ENCODE data around the gene PPARA. TPM values are rescaled to one million over a fixed set of nuclear protein-coding genes. Genes with fewer than 3 reads are reported as not detected.
"Not testable (repeated sequence)": the region's sequence is repeated elsewhere in the genome, so short reads cannot be mapped to it uniquely, and the experiment has no call there.

The PPARA gene
- total RNA-seq, 4 donors from 2014 or later, result 26.9 to 41.9 (median 37.4) TPM

DNA sequence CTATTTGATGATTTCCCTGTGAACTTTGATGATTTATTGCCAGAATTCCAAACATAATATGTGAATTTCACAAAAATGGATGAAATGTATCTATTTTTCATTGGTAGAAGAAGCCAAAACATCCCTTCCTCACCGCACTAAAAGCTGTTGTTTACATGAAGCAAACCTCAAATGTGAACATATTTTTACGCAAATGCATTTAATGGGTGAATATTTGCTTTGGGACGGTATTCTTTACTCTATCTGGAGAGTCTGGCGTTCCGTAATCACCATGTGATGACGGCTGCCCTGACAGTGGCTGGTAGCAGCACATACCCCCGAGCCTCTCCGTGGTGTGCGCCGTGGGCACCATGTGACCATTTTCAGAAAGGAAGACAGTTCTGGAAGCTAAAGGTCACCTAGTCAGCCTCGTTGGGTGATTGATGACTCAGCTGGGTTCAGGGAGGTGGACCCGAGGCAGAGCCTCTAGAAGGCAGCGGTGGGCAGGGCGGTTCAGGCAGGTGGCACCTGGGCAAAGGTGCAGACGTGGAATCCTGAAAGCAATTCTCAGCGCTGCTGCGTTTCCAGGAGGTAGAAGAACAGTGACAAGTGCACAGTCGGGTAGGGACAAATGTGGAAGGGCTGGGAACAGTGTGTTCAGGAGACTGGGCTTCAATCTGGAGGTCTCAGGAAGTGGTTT lies 45.3 kb downstream of the PPARA start:
- peaks cover 3 to 5% of the 10 kb centered on the region in 2 donors for H3K4me1 ChIP-seq
- H3K27ac ChIP-seq, result no peak overlapping the region
- TF ChIP-seq, protein P1, sequence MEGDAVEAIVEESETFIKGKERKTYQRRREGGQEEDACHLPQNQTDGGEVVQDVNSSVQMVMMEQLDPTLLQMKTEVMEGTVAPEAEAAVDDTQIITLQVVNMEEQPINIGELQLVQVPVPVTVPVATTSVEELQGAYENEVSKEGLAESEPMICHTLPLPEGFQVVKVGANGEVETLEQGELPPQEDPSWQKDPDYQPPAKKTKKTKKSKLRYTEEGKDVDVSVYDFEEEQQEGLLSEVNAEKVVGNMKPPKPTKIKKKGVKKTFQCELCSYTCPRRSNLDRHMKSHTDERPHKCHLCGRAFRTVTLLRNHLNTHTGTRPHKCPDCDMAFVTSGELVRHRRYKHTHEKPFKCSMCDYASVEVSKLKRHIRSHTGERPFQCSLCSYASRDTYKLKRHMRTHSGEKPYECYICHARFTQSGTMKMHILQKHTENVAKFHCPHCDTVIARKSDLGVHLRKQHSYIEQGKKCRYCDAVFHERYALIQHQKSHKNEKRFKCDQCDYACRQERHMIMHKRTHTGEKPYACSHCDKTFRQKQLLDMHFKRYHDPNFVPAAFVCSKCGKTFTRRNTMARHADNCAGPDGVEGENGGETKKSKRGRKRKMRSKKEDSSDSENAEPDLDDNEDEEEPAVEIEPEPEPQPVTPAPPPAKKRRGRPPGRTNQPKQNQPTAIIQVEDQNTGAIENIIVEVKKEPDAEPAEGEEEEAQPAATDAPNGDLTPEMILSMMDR (IDR thresholded peaks at IDR 0.05), result no peak
- TF ChIP-seq POLR2A (IDR thresholded peaks at IDR 0.05), result no peak
- intact Hi-C loops (cut with DNase I), result no loop called here
- WGBS, 2 donors, result 89 to 93% methylated on average over 18 of the region's 18 CpGs
- H3K27me3 ChIP-seq, result no peaks in the 10 kb centered on the region
- H3K4me3 ChIP-seq (replicated peaks in 1 of 3), result no peak overlapping the region
- peaks cover 0 to 10% of the 10 kb centered on the region in 2 donors for H3K36me3 ChIP-seq
- H3K9me3 ChIP-seq, result no peaks in the 10 kb centered on the region
- no peak for DNase-seq

- intact Hi-C loops (cut with DNase I), result no loop called here
- Histone ChIP-seq H3K9me3 (no peaks in the 10 kb centered on the region), H3K27me3 (no peaks in the 10 kb centered on the region), H3K27ac (no peak overlapping the region), H3K36me3 (peaks cover 0 to 10% of the 10 kb centered on the region in 2 donors), H3K4me3 (replicated peaks in 1 of 3) (no peak overlapping the region), H3K4me1 (peaks cover 4 to 5% of the 10 kb centered on the region in 2 donors)
- TF ChIP-seq, protein P1 (IDR thresholded peaks at IDR 0.05), result no peak
- no peak for TF ChIP-seq POLR2A (IDR thresholded peaks at IDR 0.05)
- 89 to 93% methylated on average over 8 of the region's 8 CpGs for WGBS, 2 donors
- peak; percentile 47 to 53 for DNase-seq
Measured at GRCh38 chr22:46196278-46196677, 46.0 kb downstream of the PPARA start.

- DNase-seq, result peak in 1 of 2 donors; percentile 8
- WGBS, 2 donors, result 91 to 93% methylated on average over 18 of the region's 18 CpGs
Measured at GRCh38 chr22:46198274-46198673, 47.9 kb downstream of the PPARA start.

GRCh38 chr22:46198806-46199205 lies 48.5 kb downstream of the PPARA start:
- H3K36me3 ChIP-seq; H3K27me3 ChIP-seq; H3K4me3 ChIP-seq (replicated peaks in 1 of 3); intact Hi-C loops (cut with DNase I); H3K27ac ChIP-seq; H3K9me3 ChIP-seq: not testable (repeated sequence)
- WGBS, 2 donors, result 76 to 86% methylated on average over 18 of the region's 18 CpGs
- DNase-seq, result peak in 1 of 2 donors; percentile 21
- H3K4me1 ChIP-seq, result peaks cover 3 to 11% of the 10 kb centered on the region in 2 donors

More at GRCh38 chr22:46198274-46198673, 47.9 kb downstream of the PPARA start:
- no peak overlapping the region for H3K27ac ChIP-seq
- H3K4me1 ChIP-seq, result peaks cover 5 to 11% of the 10 kb centered on the region in 2 donors
- no peaks in the 10 kb centered on the region for H3K27me3 ChIP-seq
- peaks cover 0 to 10% of the 10 kb centered on the region in 2 donors for H3K36me3 ChIP-seq
- H3K9me3 ChIP-seq, result no peaks in the 10 kb centered on the region
- no peak for TF ChIP-seq POLR2A (IDR thresholded peaks at IDR 0.05)
- TF ChIP-seq, protein P1 (IDR thresholded peaks at IDR 0.05), result no peak
- intact Hi-C loops (cut with DNase I), result no loop called here
- H3K4me3 ChIP-seq (replicated peaks in 1 of 3), result no peak overlapping the region

GRCh38 chr22:46201059-46201757 lies 50.9 kb downstream of the PPARA start:
- peak in 1 of 2 donors; percentile 39 for DNase-seq
- peaks cover 0 to 11% of the 10 kb centered on the region in 2 donors for H3K4me1 ChIP-seq
- no peaks in the 10 kb centered on the region for H3K9me3 ChIP-seq
- intact Hi-C loops (cut with DNase I), result no loop called here
- no peak for TF ChIP-seq POLR2A (IDR thresholded peaks at IDR 0.05)
- TF ChIP-seq, protein P1 (IDR thresholded peaks at IDR 0.05), result no peak
- H3K27me3 ChIP-seq, result no peaks in the 10 kb centered on the region
- H3K4me3 ChIP-seq (replicated peaks in 1 of 3), result no peak overlapping the region
- 60 to 61% methylated on average over 17 of the region's 17 CpGs for WGBS, 2 donors
- peaks cover 6 to 14% of the 10 kb centered on the region in 2 donors for H3K36me3 ChIP-seq
- H3K27ac ChIP-seq, result no peak overlapping the region
